GM20431 (cell line): ENCODE results near the gene TSC22D2.

Experiments
- in situ Hi-C: fragments of 300-500 bp; cut with MseI, MboI; formaldehyde crosslinking; loops from one replicate; pipeline ENCODE4 v1.15.0; 2020; ENCODE audit warnings: low sequenced_read_pairs; ENCODE audit not compliant: unreplicated experiment

TSC22D2 gene

GRCh38 chr3:150439657-150440056 lies 31.6 kb downstream of the TSC22D2 start:
- in situ Hi-C loops: no loop called here

- in situ Hi-C loops: no loop called here
Observed at GRCh38 chr3:150443331-150443741, 35.2 kb downstream of the TSC22D2 start.

GRCh38 chr3:150444371-150444770 lies 36.3 kb downstream of the TSC22D2 start:
- in situ Hi-C loops: no loop called here

- in situ Hi-C loops: no loop called here
Observed at GRCh38 chr3:150446470-150446977, 38.4 kb downstream of the TSC22D2 start.

GRCh38 chr3:150447084-150447483 lies 39.0 kb downstream of the TSC22D2 start:
- in situ Hi-C loops: no loop called here

GRCh38 chr3:150447631-150448465 lies 39.8 kb downstream of the TSC22D2 start:
- in situ Hi-C loops: no loop called here

- in situ Hi-C loops: no loop called here
Observed at GRCh38 chr3:150449169-150449721, 41.1 kb downstream of the TSC22D2 start.

GRCh38 chr3:150450916-150451315 lies 42.8 kb downstream of the TSC22D2 start:
- in situ Hi-C loops: no loop called here

GRCh38 chr3:150451329-150452048 lies 43.4 kb downstream of the TSC22D2 start:
- in situ Hi-C loops: no loop called here

- in situ Hi-C loops: no loop called here
Observed at GRCh38 chr3:150453353-150453752, 45.3 kb downstream of the TSC22D2 start.

- in situ Hi-C loops: no loop called here
Observed at GRCh38 chr3:150454085-150454484, 46.0 kb downstream of the TSC22D2 start.

GRCh38 chr3:150454622-150455021 lies 46.5 kb downstream of the TSC22D2 start:
- in situ Hi-C loops: no loop called here

- in situ Hi-C loops: no loop called here
Observed at GRCh38 chr3:150455341-150455740, 47.2 kb downstream of the TSC22D2 start.

- in situ Hi-C loops: no loop called here
Observed at GRCh38 chr3:150458001-150458400, 49.9 kb downstream of the TSC22D2 start.

- in situ Hi-C loops: no loop called here
Observed at GRCh38 chr3:150460484-150460883, 52.4 kb downstream of the TSC22D2 start.

GRCh38 chr3:150461399-150461798 lies 53.3 kb downstream of the TSC22D2 start:
- in situ Hi-C loops: no loop called here

GRCh38 chr3:150462108-150462507 lies 54.0 kb downstream of the TSC22D2 start:
- in situ Hi-C loops: no loop called here

GRCh38 chr3:150464684-150465083 lies 56.6 kb downstream of the TSC22D2 start:
- in situ Hi-C loops: no loop called here

- in situ Hi-C loops: no loop called here
Observed at GRCh38 chr3:150467381-150467780, 59.3 kb downstream of the TSC22D2 start.

GRCh38 chr3:150469031-150469930 lies 61.2 kb downstream of the TSC22D2 start:
- in situ Hi-C loops: no loop called here
